Measurements from ENCODE around the gene ENTPD7.

The ENTPD7 gene

DNA sequence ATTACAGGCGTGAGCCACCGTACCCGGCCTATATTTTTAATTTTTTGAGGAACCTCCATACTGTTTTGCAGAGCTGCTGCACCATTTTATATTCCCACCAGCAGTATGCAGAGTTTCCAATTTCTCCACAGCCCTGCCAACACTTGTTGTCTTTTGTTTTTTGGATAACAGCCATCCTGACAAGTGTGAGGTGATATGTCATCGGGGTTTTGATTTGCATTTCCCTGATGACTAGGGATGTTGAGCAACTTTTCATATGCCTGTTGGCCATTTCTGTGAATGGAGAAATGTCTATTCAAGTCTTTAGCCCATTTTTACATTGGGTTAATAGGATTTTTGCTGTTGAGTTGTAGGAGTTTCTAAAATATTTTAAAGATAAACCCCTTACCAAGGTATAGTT lies 22.2 kb downstream of the ENTPD7 start:
- TF ChIP-seq CEBPB (IDR thresholded peaks at IDR 0.05), result peak; percentile 85
- TF ChIP-seq TEAD4 (IDR thresholded peaks at IDR 0.05), result no peak
- no peak for TF ChIP-seq ZBTB7A (IDR thresholded peaks at IDR 0.05; ENCODE audit: low read depth)
- TF ChIP-seq, protein P1, sequence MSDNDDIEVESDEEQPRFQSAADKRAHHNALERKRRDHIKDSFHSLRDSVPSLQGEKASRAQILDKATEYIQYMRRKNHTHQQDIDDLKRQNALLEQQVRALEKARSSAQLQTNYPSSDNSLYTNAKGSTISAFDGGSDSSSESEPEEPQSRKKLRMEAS (IDR thresholded peaks at IDR 0.05), result no peak
- no peak for TF ChIP-seq RAD21 (IDR thresholded peaks at IDR 0.05; ENCODE audit: low read depth)
- no peak for TF ChIP-seq CREB1 (IDR thresholded peaks at IDR 0.05; ENCODE audit: low read depth)

DNA sequence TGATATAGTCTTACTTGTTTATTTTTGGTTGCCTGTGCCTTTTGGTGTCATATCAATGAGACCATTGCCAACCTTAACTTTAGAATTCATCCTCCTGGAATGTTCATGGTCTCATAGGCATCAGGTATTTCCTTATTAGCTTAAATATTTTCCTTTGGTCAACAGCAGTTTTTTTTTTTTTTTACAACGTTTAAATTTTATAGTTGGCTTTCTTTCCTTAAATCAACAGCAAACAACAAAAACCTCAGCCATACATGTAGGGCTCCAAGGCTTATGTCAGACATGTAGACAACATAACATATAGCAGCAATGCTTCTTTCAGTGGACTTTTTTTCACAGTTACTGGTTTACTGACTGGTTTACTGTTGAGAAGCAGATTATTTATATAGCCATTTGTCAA lies 22.7 kb downstream of the ENTPD7 start:
- TF ChIP-seq EGR1 (IDR thresholded peaks at IDR 0.05) (no peak), TEAD4 (IDR thresholded peaks at IDR 0.05) (peak; percentile 85), EP300 (IDR thresholded peaks at IDR 0.05; ENCODE audit: borderline replicate concordance) (peak; percentile 27; the same call in 1 of the 2 replicates), FOXM1 (IDR thresholded peaks at IDR 0.05; ENCODE audit: borderline replicate concordance, low read depth) (peak; percentile 55; the same call in 1 of the 2 replicates)

DNA sequence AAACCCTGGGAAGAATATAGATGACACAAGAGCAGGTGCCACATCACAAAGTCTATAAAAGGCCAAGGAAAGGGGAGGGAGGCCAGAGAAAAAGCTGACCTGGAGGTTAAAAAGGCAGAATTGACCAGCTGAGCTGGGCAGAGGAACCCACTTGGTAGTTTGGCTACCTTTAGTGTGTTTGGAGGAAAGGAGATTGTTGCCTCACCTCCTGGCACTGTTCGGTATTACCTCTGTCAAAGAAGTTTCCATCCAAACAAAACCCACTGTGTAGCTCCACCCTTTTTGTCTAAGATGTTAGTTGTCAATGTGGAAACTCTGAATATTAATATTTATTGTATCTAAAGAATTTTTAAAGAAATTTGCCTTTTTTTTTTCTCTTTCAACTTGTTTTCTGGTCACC lies 23.4 kb downstream of the ENTPD7 start:
- TF ChIP-seq YY1 (IDR thresholded peaks at IDR 0.05; ENCODE audit: low read depth) (no peak), ZBTB7A (IDR thresholded peaks at IDR 0.05; ENCODE audit: low read depth) (no peak), EP300 (IDR thresholded peaks at IDR 0.05; ENCODE audit: borderline replicate concordance) (no peak), CEBPB (IDR thresholded peaks at IDR 0.05) (0 out of 2 replicates have a peak, but pooled peaks have one; percentile 28), RAD21 (IDR thresholded peaks at IDR 0.05; ENCODE audit: low read depth) (peak; percentile 38), TAF1 (IDR thresholded peaks at IDR 0.05; ENCODE audit: low read depth) (no peak), NFIC (IDR thresholded peaks at IDR 0.05) (no peak), FOXM1 (IDR thresholded peaks at IDR 0.05; ENCODE audit: borderline replicate concordance, low read depth) (no peak), TEAD4 (IDR thresholded peaks at IDR 0.05) (no peak), TCF12 (IDR thresholded peaks at IDR 0.05; ENCODE audit: low read depth) (no peak)

DNA sequence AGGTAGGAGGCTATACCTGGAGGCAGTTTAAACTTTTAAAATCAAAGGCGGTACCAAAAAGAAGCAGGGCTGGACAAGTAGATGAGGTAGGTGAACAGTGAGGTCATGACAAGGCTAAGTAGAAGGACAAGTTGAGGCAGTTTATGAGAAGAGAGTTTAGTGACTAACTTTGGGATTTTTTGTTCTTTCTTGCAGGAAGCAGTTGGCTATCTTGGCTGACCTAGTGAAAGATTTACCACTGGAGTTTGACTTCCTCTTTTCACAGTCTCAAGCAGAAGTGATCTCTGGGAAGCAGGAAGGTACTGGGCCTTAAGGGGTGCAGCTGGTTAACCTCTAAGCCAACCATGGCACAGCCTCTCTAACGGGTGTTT lies 26.3 kb downstream of the ENTPD7 start:
- TF ChIP-seq FOXM1 (IDR thresholded peaks at IDR 0.05; ENCODE audit: borderline replicate concordance, low read depth), result no peak
- no peak for TF ChIP-seq EP300 (IDR thresholded peaks at IDR 0.05; ENCODE audit: borderline replicate concordance)

DNA sequence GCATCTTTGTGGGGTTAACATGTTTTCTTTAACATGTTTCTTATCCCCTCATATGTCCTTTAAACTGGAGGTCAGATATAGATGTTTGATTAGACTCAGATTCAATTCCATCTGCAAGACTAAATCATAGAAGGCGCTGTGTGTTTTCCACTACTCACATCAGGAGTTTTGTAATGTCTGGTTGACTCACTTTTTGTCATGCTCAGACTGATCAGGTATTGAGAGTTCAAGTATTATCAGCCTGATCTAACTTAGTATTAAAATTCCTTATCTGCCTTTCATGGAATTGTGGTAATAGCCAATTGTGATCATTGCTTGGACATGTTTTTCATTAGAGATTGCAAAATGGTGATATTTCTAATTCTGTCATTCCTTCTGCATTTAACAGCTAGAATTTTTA lies 30.2 kb downstream of the ENTPD7 start:
- TF ChIP-seq YY1 (IDR thresholded peaks at IDR 0.05; ENCODE audit: low read depth) (no peak), EGR1 (IDR thresholded peaks at IDR 0.05) (no peak), FOXM1 (IDR thresholded peaks at IDR 0.05; ENCODE audit: borderline replicate concordance, low read depth) (no peak)
- TF ChIP-seq, protein P2, sequence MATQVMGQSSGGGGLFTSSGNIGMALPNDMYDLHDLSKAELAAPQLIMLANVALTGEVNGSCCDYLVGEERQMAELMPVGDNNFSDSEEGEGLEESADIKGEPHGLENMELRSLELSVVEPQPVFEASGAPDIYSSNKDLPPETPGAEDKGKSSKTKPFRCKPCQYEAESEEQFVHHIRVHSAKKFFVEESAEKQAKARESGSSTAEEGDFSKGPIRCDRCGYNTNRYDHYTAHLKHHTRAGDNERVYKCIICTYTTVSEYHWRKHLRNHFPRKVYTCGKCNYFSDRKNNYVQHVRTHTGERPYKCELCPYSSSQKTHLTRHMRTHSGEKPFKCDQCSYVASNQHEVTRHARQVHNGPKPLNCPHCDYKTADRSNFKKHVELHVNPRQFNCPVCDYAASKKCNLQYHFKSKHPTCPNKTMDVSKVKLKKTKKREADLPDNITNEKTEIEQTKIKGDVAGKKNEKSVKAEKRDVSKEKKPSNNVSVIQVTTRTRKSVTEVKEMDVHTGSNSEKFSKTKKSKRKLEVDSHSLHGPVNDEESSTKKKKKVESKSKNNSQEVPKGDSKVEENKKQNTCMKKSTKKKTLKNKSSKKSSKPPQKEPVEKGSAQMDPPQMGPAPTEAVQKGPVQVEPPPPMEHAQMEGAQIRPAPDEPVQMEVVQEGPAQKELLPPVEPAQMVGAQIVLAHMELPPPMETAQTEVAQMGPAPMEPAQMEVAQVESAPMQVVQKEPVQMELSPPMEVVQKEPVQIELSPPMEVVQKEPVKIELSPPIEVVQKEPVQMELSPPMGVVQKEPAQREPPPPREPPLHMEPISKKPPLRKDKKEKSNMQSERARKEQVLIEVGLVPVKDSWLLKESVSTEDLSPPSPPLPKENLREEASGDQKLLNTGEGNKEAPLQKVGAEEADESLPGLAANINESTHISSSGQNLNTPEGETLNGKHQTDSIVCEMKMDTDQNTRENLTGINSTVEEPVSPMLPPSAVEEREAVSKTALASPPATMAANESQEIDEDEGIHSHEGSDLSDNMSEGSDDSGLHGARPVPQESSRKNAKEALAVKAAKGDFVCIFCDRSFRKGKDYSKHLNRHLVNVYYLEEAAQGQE (IDR thresholded peaks at IDR 0.05; ENCODE audit: low read depth), result no peak

DNA sequence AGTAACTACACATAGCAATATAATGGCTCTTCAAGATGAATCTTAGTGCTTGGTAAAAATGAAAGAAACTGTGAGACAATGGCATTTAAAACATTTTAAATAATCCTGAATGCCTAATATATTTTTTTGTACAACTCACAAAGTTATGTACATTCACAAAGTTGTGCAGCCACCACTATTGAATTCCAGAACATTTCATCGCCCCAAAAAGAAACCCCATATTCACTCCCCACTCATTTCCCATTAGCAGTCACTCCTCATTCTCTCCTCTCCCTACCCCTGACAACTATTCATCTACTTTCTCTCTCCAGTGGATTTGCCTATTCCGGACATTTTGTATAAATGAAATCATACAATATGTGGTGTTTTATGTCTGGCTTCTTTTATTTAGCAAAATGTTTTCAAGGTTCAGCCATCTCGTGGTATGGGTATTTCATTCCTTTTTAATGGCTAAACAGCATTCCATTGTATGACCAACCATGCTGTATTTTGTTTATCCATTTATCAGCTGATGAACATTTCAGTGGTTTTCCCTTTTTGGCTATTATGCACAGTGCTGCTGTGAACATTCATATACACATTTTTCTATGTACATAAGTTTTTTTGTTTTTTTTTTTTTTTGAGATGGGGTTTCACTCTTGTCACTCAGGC lies 34.7 kb downstream of the ENTPD7 start:
- TF ChIP-seq CEBPB (IDR thresholded peaks at IDR 0.05), result no peak
- TF ChIP-seq, protein P1 (IDR thresholded peaks at IDR 0.05), result no peak
- TF ChIP-seq NFIC (IDR thresholded peaks at IDR 0.05), result no peak
- TF ChIP-seq CREB1 (IDR thresholded peaks at IDR 0.05; ENCODE audit: low read depth), result no peak
- no peak for TF ChIP-seq TEAD4 (IDR thresholded peaks at IDR 0.05)
- TF ChIP-seq, protein P2 (IDR thresholded peaks at IDR 0.05; ENCODE audit: low read depth), result no peak
- no peak for TF ChIP-seq FOXM1 (IDR thresholded peaks at IDR 0.05; ENCODE audit: borderline replicate concordance, low read depth)
- no peak for TF ChIP-seq TAF1 (IDR thresholded peaks at IDR 0.05; ENCODE audit: low read depth)
- TF ChIP-seq EP300 (IDR thresholded peaks at IDR 0.05; ENCODE audit: borderline replicate concordance), result no peak
- no peak for TF ChIP-seq RAD21 (IDR thresholded peaks at IDR 0.05; ENCODE audit: low read depth)

DNA sequence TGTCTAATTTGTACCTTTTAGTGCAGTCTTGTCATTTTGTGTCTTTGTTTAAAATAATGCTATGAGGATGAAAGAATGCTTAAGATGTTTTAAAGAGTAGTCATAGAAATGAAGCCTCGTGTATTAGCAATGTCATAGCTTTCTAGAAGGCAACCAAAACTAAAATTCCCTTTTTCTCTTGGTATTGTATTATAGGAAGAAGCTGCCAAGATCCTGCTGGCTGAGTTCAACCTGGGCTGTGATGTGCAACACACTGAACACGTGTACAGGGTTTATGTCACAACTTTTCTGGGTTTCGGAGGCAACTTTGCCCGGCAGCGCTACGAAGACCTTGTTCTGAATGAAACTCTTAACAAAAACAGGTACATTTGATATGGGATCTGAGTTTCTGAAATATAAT lies 36.5 kb downstream of the ENTPD7 start:
- TF ChIP-seq TEAD4 (IDR thresholded peaks at IDR 0.05), result no peak
- no peak for TF ChIP-seq CEBPB (IDR thresholded peaks at IDR 0.05)
- TF ChIP-seq, protein P2 (IDR thresholded peaks at IDR 0.05; ENCODE audit: low read depth), result no peak
- TF ChIP-seq, protein P1 (IDR thresholded peaks at IDR 0.05), result no peak
- no peak for TF ChIP-seq EP300 (IDR thresholded peaks at IDR 0.05; ENCODE audit: borderline replicate concordance)
- TF ChIP-seq, protein P3, sequence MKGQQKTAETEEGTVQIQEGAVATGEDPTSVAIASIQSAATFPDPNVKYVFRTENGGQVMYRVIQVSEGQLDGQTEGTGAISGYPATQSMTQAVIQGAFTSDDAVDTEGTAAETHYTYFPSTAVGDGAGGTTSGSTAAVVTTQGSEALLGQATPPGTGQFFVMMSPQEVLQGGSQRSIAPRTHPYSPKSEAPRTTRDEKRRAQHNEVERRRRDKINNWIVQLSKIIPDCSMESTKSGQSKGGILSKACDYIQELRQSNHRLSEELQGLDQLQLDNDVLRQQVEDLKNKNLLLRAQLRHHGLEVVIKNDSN (IDR thresholded peaks at IDR 0.05), result no peak
- no peak for TF ChIP-seq RAD21 (IDR thresholded peaks at IDR 0.05; ENCODE audit: low read depth)
- no peak for TF ChIP-seq TAF1 (IDR thresholded peaks at IDR 0.05; ENCODE audit: low read depth)
- no peak for TF ChIP-seq NFIC (IDR thresholded peaks at IDR 0.05)
- no peak for TF ChIP-seq FOXM1 (IDR thresholded peaks at IDR 0.05; ENCODE audit: borderline replicate concordance, low read depth)
- no peak for TF ChIP-seq YY1 (IDR thresholded peaks at IDR 0.05; ENCODE audit: low read depth)
- no peak for TF ChIP-seq ZBTB7A (IDR thresholded peaks at IDR 0.05; ENCODE audit: low read depth)
- no peak for TF ChIP-seq TCF12 (IDR thresholded peaks at IDR 0.05; ENCODE audit: low read depth)
- TF ChIP-seq CREB1 (IDR thresholded peaks at IDR 0.05; ENCODE audit: low read depth), result no peak
- no peak for TF ChIP-seq EGR1 (IDR thresholded peaks at IDR 0.05)

All from Ishikawa (cell line).